ENCODE results near the gene RPL21.

DNA sequence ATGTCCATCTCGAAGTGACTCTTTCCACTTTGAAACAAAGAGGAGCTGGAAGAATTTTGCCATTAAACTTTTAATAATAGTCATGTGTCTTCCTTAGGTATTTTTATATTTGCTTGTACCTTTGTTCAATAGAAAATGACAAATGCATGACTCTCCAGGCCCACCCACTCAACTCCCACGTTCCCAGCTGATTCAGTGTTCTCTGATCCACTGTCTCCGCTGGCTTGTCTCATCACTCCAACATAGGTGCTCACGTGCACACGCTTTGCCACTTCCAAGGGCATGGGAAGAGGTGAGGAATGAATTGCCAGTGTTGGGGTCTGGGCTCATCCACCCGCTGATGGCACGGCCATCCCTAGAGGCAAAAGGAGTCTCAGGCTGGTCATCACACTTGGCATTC, 43.7 kb downstream of the RPL21 start:
- TF ChIP-seq, protein P1, sequence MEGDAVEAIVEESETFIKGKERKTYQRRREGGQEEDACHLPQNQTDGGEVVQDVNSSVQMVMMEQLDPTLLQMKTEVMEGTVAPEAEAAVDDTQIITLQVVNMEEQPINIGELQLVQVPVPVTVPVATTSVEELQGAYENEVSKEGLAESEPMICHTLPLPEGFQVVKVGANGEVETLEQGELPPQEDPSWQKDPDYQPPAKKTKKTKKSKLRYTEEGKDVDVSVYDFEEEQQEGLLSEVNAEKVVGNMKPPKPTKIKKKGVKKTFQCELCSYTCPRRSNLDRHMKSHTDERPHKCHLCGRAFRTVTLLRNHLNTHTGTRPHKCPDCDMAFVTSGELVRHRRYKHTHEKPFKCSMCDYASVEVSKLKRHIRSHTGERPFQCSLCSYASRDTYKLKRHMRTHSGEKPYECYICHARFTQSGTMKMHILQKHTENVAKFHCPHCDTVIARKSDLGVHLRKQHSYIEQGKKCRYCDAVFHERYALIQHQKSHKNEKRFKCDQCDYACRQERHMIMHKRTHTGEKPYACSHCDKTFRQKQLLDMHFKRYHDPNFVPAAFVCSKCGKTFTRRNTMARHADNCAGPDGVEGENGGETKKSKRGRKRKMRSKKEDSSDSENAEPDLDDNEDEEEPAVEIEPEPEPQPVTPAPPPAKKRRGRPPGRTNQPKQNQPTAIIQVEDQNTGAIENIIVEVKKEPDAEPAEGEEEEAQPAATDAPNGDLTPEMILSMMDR (IDR thresholded peaks at IDR 0.05; ENCODE audit: poor library complexity), result no peak
- TF ChIP-seq EZH2 (IDR thresholded peaks at IDR 0.05; ENCODE audit: borderline replicate concordance), result no peak
- no peak for TF ChIP-seq EZH2phosphoT487 (IDR thresholded peaks at IDR 0.05; ENCODE audit: low read depth, severe bottlenecking, unreplicated experiment)
